ENCODE results near the gene ACTR3C.

ACTR3C gene

GRCh38 chr7:150363872-150364271 is 40.5 kb upstream of the ACTR3C start:
- Mint-ChIP-seq H3K9me3 (no peaks in the 10 kb centered on the region), H3K4me3 (no peak overlapping the region), H3K27me3 (peaks cover 10% of the 10 kb centered on the region), H3K36me3 (peaks cover 2% of the 10 kb centered on the region), H3K27ac (no peak overlapping the region), H3K4me1 (peaks cover 55% of the 10 kb centered on the region)
- no peak for DNase-seq
- CTCF ChIA-PET = no interaction called here

GRCh38 chr7:150363370-150363769 is 40.0 kb upstream of the ACTR3C start:
- H3K4me3 Mint-ChIP-seq = no peak overlapping the region
- peaks cover 60% of the 10 kb centered on the region for H3K4me1 Mint-ChIP-seq
- H3K36me3 Mint-ChIP-seq = peaks cover 2% of the 10 kb centered on the region
- peaks cover 10% of the 10 kb centered on the region for H3K27me3 Mint-ChIP-seq
- no peaks in the 10 kb centered on the region for H3K9me3 Mint-ChIP-seq
- CTCF ChIA-PET = interaction anchor here (1.1 to 1.4 kb wide), 2 partner anchors 17 to 54 kb away, joined by 4 read pairs; no protein-coding TSS in a partner anchor
- H3K27ac Mint-ChIP-seq = no peak overlapping the region
- DNase-seq = no peak

GRCh38 chr7:150361807-150362621 is 38.7 kb upstream of the ACTR3C start:
- Mint-ChIP-seq H3K27me3 (peaks cover 10% of the 10 kb centered on the region), H3K9me3 (no peaks in the 10 kb centered on the region), H3K36me3 (peaks cover 2% of the 10 kb centered on the region), H3K4me3 (no peak overlapping the region), H3K4me1 (peaks cover 65% of the 10 kb centered on the region), H3K27ac (peak overlapping the region; percentile 73)
- CTCF ChIA-PET = interaction anchor here (1.4 kb wide), 1 partner anchor 55 kb away, joined by 4 read pairs; no protein-coding TSS in a partner anchor
- DNase-seq = no peak

GRCh38 chr7:150361402-150361801 is 38.1 kb upstream of the ACTR3C start:
- no peak for DNase-seq
- CTCF ChIA-PET = no interaction called here
- peaks cover 10% of the 10 kb centered on the region for H3K27me3 Mint-ChIP-seq
- no peak overlapping the region for H3K27ac Mint-ChIP-seq
- no peaks in the 10 kb centered on the region for H3K9me3 Mint-ChIP-seq
- peaks cover 2% of the 10 kb centered on the region for H3K36me3 Mint-ChIP-seq
- peaks cover 68% of the 10 kb centered on the region for H3K4me1 Mint-ChIP-seq
- H3K4me3 Mint-ChIP-seq = no peak overlapping the region

GRCh38 chr7:150360363-150361058 is 37.2 kb upstream of the ACTR3C start:
- DNase-seq = no peak
- Mint-ChIP-seq H3K36me3 (peaks cover 2% of the 10 kb centered on the region), H3K9me3 (no peaks in the 10 kb centered on the region), H3K4me3 (peak overlapping the region; percentile 20), H3K27ac (peak overlapping the region; percentile 71), H3K27me3 (peaks cover 10% of the 10 kb centered on the region), H3K4me1 (peaks cover 68% of the 10 kb centered on the region)
- CTCF ChIA-PET = no interaction called here

- Mint-ChIP-seq H3K27ac (peak overlapping the region; percentile 71), H3K27me3 (peaks cover 10% of the 10 kb centered on the region), H3K4me1 (peaks cover 67% of the 10 kb centered on the region), H3K4me3 (peak overlapping the region; percentile 20), H3K9me3 (no peaks in the 10 kb centered on the region), H3K36me3 (peaks cover 2% of the 10 kb centered on the region)
- DNase-seq = no peak
- CTCF ChIA-PET = no interaction called here
Measured at GRCh38 chr7:150359622-150360362, 36.4 kb upstream of the ACTR3C start.

GRCh38 chr7:150358988-150359621 is 35.8 kb upstream of the ACTR3C start:
- peak overlapping the region; percentile 21 for H3K27ac Mint-ChIP-seq

GRCh38 chr7:150358433-150358832 is 35.1 kb upstream of the ACTR3C start:
- CTCF ChIA-PET = interaction anchor here (1.0 to 1.1 kb wide), 3 partner anchors 8 to 60 kb away, joined by 3 to 5 read pairs (median 4); no protein-coding TSS in a partner anchor
- no peak overlapping the region for H3K4me3 Mint-ChIP-seq
- H3K27ac Mint-ChIP-seq = peak overlapping the region; percentile 21
- peaks cover 57% of the 10 kb centered on the region for H3K4me1 Mint-ChIP-seq
- H3K27me3 Mint-ChIP-seq = peaks cover 11% of the 10 kb centered on the region
- H3K9me3 Mint-ChIP-seq = no peaks in the 10 kb centered on the region
- DNase-seq = no peak
- H3K36me3 Mint-ChIP-seq = peaks cover 2% of the 10 kb centered on the region

More at GRCh38 chr7:150358988-150359621, 35.8 kb upstream of the ACTR3C start:
- Mint-ChIP-seq H3K4me3 (no peak overlapping the region), H3K36me3 (peaks cover 2% of the 10 kb centered on the region), H3K27me3 (peaks cover 10% of the 10 kb centered on the region), H3K9me3 (no peaks in the 10 kb centered on the region), H3K4me1 (peaks cover 62% of the 10 kb centered on the region)
- DNase-seq = no peak
- CTCF ChIA-PET = interaction anchor here (1.0 kb wide), 1 partner anchor 60 kb away, joined by 3 read pairs; no protein-coding TSS in a partner anchor

GRCh38 chr7:150357771-150358427 is 34.6 kb upstream of the ACTR3C start:
- Mint-ChIP-seq H3K4me1 (peaks cover 55% of the 10 kb centered on the region), H3K9me3 (no peaks in the 10 kb centered on the region), H3K27ac (peak overlapping the region; percentile 89), H3K27me3 (peaks cover 14% of the 10 kb centered on the region), H3K4me3 (peak overlapping the region; percentile 27), H3K36me3 (peaks cover 2% of the 10 kb centered on the region)
- DNase-seq = no peak
- CTCF ChIA-PET = interaction anchor here (1.0 to 2.3 kb wide), 5 partner anchors 9 to 73 kb away, joined by 3 to 10 read pairs (median 4); no protein-coding TSS in a partner anchor

GRCh38 chr7:150357270-150357669 is 33.9 kb upstream of the ACTR3C start:
- H3K27ac Mint-ChIP-seq = peak overlapping the region; percentile 89
- peak; percentile 82 for DNase-seq
- CTCF ChIA-PET = interaction anchor here (0.8 to 2.3 kb wide), 6 partner anchors 9 to 74 kb away, joined by 3 to 10 read pairs (median 4); partner anchors contain the start of gene REPIN1
- peak overlapping the region; percentile 27 for H3K4me3 Mint-ChIP-seq
- H3K27me3 Mint-ChIP-seq = peaks cover 14% of the 10 kb centered on the region
- H3K36me3 Mint-ChIP-seq = peaks cover 2% of the 10 kb centered on the region
- no peaks in the 10 kb centered on the region for H3K9me3 Mint-ChIP-seq
- peaks cover 51% of the 10 kb centered on the region for H3K4me1 Mint-ChIP-seq

- peaks cover 12% of the 10 kb centered on the region for H3K27me3 Mint-ChIP-seq
- no peak overlapping the region for H3K4me3 Mint-ChIP-seq
- DNase-seq = peak; percentile 41
- CTCF ChIA-PET = interaction anchor here (0.6 to 2.3 kb wide), 12 partner anchors 11 to 521 kb away, joined by 3 to 14 read pairs (median 4); partner anchors contain the start of gene REPIN1
- H3K36me3 Mint-ChIP-seq = peaks cover 2% of the 10 kb centered on the region
- peaks cover 46% of the 10 kb centered on the region for H3K4me1 Mint-ChIP-seq
- no peaks in the 10 kb centered on the region for H3K9me3 Mint-ChIP-seq
- peak overlapping the region; percentile 55 for H3K27ac Mint-ChIP-seq
Measured at GRCh38 chr7:150356265-150356897, 33.0 kb upstream of the ACTR3C start.

GRCh38 chr7:150355666-150356059 is 32.3 kb upstream of the ACTR3C start:
- Mint-ChIP-seq H3K27ac (no peak overlapping the region), H3K27me3 (peaks cover 14% of the 10 kb centered on the region)

More at GRCh38 chr7:150355666-150356059, 32.3 kb upstream of the ACTR3C start:
- Mint-ChIP-seq H3K9me3 (no peaks in the 10 kb centered on the region), H3K4me1 (peaks cover 46% of the 10 kb centered on the region), H3K36me3 (peaks cover 2% of the 10 kb centered on the region), H3K4me3 (no peak overlapping the region)
- CTCF ChIA-PET = interaction anchor here (0.7 to 2.3 kb wide), 10 partner anchors 13 to 522 kb away, joined by 3 to 14 read pairs (median 4); partner anchors contain the start of gene REPIN1
- DNase-seq = no peak
